ENCODE measurements around the gene DDX1.

DNA sequence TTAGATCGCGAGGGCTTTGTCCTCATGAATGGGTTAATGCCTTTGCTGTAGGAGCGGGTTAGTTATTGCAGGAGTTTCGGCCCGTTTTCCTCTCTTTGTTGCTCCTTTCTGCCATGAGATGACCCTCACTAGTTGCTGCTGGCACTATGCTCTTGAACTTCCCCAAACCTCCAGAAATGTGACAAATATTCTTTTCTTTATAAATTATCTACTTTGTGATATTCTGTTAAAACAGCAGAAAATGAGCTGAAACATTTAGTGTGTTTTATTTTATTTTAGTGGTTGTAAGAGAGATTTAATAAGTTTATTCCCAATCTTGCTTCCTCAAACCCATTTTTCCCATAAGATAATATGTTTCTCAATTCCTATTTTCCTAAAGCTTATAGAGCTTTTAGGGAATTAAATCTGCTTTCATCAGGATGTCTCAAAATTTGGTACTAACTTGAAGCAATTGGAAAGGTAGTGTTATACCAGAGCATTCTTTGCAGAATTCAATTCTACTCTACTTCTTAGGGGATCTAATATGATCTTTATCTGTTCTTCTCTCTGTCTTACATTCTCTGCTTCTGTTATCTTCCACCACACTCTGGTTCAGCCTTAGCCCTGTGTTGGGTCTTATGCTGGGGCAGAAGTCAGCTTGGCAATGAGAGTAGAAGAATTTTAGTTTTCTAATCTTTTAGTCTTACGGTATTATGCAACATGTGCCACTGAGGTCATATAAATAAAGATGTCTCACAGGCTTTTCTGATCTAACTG lies 23.1 kb downstream of the DDX1 start:
- TF ChIP-seq, protein P1, sequence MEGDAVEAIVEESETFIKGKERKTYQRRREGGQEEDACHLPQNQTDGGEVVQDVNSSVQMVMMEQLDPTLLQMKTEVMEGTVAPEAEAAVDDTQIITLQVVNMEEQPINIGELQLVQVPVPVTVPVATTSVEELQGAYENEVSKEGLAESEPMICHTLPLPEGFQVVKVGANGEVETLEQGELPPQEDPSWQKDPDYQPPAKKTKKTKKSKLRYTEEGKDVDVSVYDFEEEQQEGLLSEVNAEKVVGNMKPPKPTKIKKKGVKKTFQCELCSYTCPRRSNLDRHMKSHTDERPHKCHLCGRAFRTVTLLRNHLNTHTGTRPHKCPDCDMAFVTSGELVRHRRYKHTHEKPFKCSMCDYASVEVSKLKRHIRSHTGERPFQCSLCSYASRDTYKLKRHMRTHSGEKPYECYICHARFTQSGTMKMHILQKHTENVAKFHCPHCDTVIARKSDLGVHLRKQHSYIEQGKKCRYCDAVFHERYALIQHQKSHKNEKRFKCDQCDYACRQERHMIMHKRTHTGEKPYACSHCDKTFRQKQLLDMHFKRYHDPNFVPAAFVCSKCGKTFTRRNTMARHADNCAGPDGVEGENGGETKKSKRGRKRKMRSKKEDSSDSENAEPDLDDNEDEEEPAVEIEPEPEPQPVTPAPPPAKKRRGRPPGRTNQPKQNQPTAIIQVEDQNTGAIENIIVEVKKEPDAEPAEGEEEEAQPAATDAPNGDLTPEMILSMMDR (conservative IDR thresholded peaks at IDR 0.05): no peak
- TF ChIP-seq EZH2 (IDR thresholded peaks at IDR 0.05; ENCODE audit: low read depth): no peak
